Neural progenitor cell (in vitro differentiated cells): Measurements from ENCODE around the gene CCL23.

ENCODE experiments used
- EZH2 ChIP-seq: fragments of 200-600 bp; sonication (generic); IDR thresholded peaks from 2 replicates; pipeline ENCODE4 v1.6.1; 2017; ENCODE audit warnings: antibody characterized with exemption, mild to moderate bottlenecking, moderate library complexity
- EZH2phosphoT487 ChIP-seq: fragments of 200-600 bp; sonication (generic); IDR thresholded peaks from 2 replicates; pipeline ENCODE4 v1.6.1; 2017; ENCODE audit warnings: antibody characterized with exemption

DNA sequence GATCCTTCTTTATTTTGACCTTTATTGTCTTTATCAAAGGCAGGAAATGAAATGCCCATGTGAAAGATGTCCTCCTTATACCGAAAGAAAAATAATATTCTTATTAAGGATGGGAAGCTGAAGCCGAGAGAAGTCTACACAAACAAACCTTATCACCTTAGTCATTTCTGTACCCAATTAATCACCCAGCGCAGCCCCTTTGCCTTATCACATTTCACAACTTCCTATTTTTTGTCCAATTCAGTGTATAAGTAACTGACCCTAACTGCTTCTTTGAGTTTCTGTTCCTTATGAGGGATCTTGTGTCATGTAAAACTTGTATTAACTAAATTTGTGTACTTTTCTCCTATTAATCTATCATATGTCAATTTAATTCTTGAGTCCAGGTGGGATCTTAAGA is 16.4 kb upstream of the CCL23 start:
- no peak for TF ChIP-seq EZH2
- TF ChIP-seq EZH2phosphoT487, result no peak
